ENCODE data around the gene GMDS. TPM values are rescaled to one million over a fixed set of nuclear protein-coding genes. Genes with fewer than 3 reads are reported as not detected.

The GMDS gene
- total RNA-seq, 1 donor from 2014 or later, result 30.1 TPM

DNA sequence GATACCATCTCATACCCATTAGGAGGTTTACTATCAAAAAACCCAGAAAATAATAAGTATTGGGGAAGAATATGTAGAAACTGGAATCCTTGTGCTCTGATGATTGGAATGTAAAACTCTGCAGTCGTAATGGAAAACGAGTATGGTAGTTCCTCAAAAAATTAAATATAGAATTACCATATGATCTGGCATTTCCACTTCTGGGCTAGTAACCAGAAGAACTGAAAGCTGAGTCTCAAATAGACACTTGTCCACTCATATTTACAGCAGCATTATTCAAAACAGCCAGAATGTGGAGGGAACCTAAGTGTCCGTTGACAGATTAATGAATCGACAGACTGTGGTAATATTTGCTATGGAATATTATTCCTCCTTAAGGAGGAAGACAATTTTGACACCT, 591.4 kb downstream of the GMDS start:
- Mint-ChIP-seq H3K27me3 (no peaks in the 10 kb centered on the region), H3K4me1 (peaks cover 6% of the 10 kb centered on the region), H3K4me3 (no peak overlapping the region), H3K27ac (no peak overlapping the region), H3K9me3 (no peaks in the 10 kb centered on the region), H3K36me3 (ENCODE audit: low read depth) (peaks cover 4% of the 10 kb centered on the region)
- intact Hi-C loops (cut with micrococcal nuclease), result no loop called here
- no peak for TF ChIP-seq CTCF (IDR thresholded peaks at IDR 0.05)
- ATAC-seq (ENCODE audit: low read depth) (no peak), DNase-seq (no peak)
- ChIA-PET CTCF (no interaction called here), POLR2A (no interaction called here)

DNA sequence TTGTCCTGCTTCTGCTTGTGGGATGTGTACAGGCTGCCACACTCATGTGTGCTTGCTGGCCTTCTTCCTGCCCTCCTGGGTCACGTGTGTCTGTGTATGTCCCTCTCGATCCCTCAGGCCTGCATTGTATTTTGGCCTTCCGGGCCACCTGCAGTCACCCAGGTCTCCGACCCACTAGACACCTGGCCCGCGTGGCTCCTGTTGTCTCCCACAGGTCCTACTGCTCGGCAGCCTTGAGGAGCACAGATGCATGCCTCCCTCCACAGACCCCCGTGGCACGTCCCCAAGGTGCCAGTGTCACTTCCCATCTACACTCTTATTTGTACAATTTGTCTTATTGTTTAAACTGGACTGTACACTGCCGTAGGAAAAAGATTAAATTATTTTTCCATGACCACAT, 592.6 kb downstream of the GMDS start:
- intact Hi-C loops (cut with micrococcal nuclease), result no loop called here
- no peak for TF ChIP-seq CTCF (IDR thresholded peaks at IDR 0.05)
- Mint-ChIP-seq H3K36me3 (ENCODE audit: low read depth) (peaks cover 2% of the 10 kb centered on the region), H3K4me3 (no peak overlapping the region), H3K9me3 (no peaks in the 10 kb centered on the region), H3K27ac (no peak overlapping the region), H3K27me3 (no peaks in the 10 kb centered on the region), H3K4me1 (peaks cover 6% of the 10 kb centered on the region)
- DNase-seq, result no peak
- CTCF ChIA-PET, result no interaction called here
- POLR2A ChIA-PET, result no interaction called here
- no peak for ATAC-seq (ENCODE audit: low read depth)

DNA sequence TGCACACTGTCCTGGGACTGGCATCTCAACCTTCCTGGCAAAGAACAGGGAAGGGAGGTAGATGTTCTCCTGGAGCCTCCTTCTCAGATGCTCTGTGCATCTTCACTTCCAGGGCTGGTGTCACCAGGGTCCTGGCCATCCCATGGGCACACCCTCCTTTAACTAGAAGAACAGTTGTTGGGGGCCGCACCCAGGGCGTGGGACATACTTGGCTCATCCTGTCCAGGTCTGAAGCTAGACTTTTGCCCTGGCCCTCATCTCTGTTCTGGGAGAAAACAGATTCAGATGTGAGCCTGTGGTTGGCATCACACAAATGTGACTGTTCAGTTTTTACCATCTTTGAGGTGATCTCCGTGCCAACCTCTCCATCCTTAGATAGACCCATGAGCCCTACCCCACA, 594.0 kb downstream of the GMDS start:
- Mint-ChIP-seq H3K9me3 (no peaks in the 10 kb centered on the region), H3K4me1 (no peaks in the 10 kb centered on the region), H3K27me3 (no peaks in the 10 kb centered on the region), H3K27ac (no peak overlapping the region), H3K4me3 (no peak overlapping the region), H3K36me3 (ENCODE audit: low read depth) (no peaks in the 10 kb centered on the region)
- ATAC-seq (ENCODE audit: low read depth), result no peak
- DNase-seq, result no peak
- TF ChIP-seq CTCF (IDR thresholded peaks at IDR 0.05), result no peak
- intact Hi-C loops (cut with micrococcal nuclease), result no loop called here
- POLR2A ChIA-PET, result no interaction called here
- CTCF ChIA-PET, result no interaction called here

DNA sequence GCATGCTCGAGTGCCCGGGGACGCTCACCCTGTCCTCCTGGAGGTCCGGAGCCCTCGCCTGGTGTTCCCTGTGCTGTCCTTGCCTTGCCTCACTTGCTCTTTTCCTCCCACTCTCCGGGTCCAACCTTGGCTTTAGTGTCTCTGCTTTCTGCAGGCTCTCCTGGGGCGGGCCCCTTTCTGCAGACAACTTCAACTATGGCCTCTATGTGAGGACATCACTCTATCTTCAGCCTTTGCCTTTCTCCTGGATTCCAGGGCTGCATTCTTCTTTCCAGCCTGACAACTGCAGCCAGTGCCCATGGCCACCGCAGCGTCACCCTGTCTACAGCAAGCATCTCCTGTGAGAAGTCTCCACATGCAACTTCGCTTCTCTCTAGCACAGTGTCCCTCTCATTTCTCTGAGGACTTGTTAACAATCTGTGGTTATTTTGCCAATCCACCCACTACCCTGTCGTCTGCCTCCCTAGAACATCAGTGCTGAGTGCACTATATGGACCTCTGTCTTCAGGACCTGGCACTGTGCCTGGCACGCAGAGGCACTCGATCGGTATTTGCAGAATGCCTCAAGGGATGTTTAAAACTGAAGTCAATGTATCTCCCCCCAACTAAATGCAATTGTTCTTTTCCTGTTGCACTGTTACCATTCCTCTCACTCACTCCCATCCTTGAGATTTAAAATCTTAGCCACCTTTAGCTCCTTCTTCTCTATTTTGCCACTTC, 599.8 kb downstream of the GMDS start:
- no peak for DNase-seq
- Mint-ChIP-seq H3K27me3 (no peaks in the 10 kb centered on the region), H3K9me3 (no peaks in the 10 kb centered on the region), H3K27ac (no peak overlapping the region), H3K4me3 (no peak overlapping the region), H3K36me3 (ENCODE audit: low read depth) (no peaks in the 10 kb centered on the region), H3K4me1 (no peaks in the 10 kb centered on the region)
- POLR2A ChIA-PET, result no interaction called here
- intact Hi-C loops (cut with micrococcal nuclease), result no loop called here
- no peak for TF ChIP-seq CTCF (IDR thresholded peaks at IDR 0.05)
- no peak for ATAC-seq (ENCODE audit: low read depth)
- CTCF ChIA-PET, result no interaction called here

DNA sequence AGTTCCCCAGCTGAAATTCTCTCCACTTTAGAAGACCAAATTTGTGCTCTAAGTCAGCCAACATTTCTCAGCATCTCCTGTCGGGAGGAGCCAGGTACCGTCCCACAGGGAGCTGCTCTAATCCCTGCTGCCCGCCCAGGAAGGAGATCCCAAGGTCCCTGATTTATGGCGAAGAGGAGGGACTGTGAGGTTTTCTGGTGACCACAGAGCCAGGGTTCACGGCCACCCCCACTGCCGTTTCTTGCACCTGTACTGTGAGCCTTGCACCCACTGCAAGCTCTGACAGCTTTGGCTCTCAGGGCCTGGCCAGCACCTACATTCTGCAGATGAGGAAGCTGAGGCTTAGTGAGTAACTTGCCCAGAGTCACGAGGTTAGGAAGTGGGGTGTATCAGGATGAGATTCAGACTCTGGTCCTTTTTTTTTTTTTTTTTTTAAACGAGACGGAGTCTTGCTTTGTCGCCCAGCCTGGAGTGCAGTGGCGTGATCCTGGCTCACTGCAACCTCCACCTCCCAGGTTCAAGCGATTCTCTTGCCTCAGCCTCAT, 600.8 kb downstream of the GMDS start:
- H3K4me3 Mint-ChIP-seq, result no peak overlapping the region
- no peak overlapping the region for H3K27ac Mint-ChIP-seq
- DNase-seq (no peak), ATAC-seq (ENCODE audit: low read depth) (no peak)
- no peak for TF ChIP-seq CTCF (IDR thresholded peaks at IDR 0.05)
- no peaks in the 10 kb centered on the region for H3K9me3 Mint-ChIP-seq
- H3K27me3 Mint-ChIP-seq, result no peaks in the 10 kb centered on the region
- no peaks in the 10 kb centered on the region for H3K36me3 Mint-ChIP-seq (ENCODE audit: low read depth)
- no peaks in the 10 kb centered on the region for H3K4me1 Mint-ChIP-seq
- CTCF ChIA-PET, result no interaction called here
- intact Hi-C loops (cut with micrococcal nuclease), result no loop called here
- POLR2A ChIA-PET, result interaction anchor here (0.7 kb wide), 2 partner anchors 182 to 548 kb away, joined by 6 to 13 read pairs; no protein-coding TSS in a partner anchor
